BE2C (cell line): ENCODE results near the gene PDE10A.

Source experiments
- DNase-seq: peaks from one replicate; pipeline ENCODE4 v3.0.0-alpha.2; 2020
- H3K27me3 ChIP-seq: fragments of 250-450 bp; sonication (Bioruptor Pico); 2 replicates; pipeline ENCODE4 v1.5.1; 2020; ENCODE audit warnings: mild to moderate bottlenecking
- H3K36me3 ChIP-seq: fragments of 250-450 bp; sonication (Bioruptor Pico); 2 replicates; pipeline ENCODE4 v1.5.1; 2020; ENCODE audit warnings: mild to moderate bottlenecking
- H3K4me1 ChIP-seq: fragments of 250-450 bp; sonication (Bioruptor Pico); 2 replicates; pipeline ENCODE4 v1.5.1; 2020
- H3K4me3 ChIP-seq: 2 replicates; pipeline ENCODE4 v1.5.1; 2011; ENCODE audit warnings: low read depth, low read length
- H3K9me3 ChIP-seq: fragments of 250-450 bp; sonication (Bioruptor Pico); 2 replicates; pipeline ENCODE4 v1.5.1; 2020
- CTCF ChIP-seq: IDR thresholded peaks from 2 replicates; pipeline ENCODE4 v1.5.1; 2012; ENCODE audit warnings: mild to moderate bottlenecking, low read depth, low read length

Gene PDE10A

DNA sequence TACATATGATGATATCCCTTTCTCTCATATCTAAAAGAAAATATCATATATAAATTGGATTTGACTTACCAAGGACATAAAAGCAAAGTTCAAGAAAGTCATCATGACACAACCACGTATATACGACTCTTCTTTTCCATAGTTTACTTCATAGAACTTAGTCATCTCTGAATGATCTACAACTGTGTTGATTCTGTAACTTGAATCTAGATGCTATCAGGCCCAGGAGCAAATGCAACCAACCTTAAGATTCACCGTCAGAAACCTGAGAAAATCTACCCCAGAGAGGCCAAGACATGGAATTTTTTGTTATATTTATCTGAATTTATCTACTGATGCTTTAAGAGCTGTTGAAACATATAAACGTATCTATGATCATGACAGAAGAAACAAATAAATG, 165.6 kb downstream of the PDE10A start:
- no peaks in the 10 kb centered on the region for H3K36me3 ChIP-seq
- no peak for DNase-seq
- H3K4me1 ChIP-seq: no peaks in the 10 kb centered on the region
- no peak overlapping the region for H3K4me3 ChIP-seq
- H3K27me3 ChIP-seq: no peaks in the 10 kb centered on the region
- no peaks in the 10 kb centered on the region for H3K9me3 ChIP-seq
- no peak for TF ChIP-seq CTCF

GRCh38 chr6:165488624-165489295, 174.3 kb downstream of the PDE10A start:
- Histone ChIP-seq H3K36me3 (no peaks in the 10 kb centered on the region), H3K4me1 (no peaks in the 10 kb centered on the region), H3K9me3 (no peaks in the 10 kb centered on the region), H3K4me3 (no peak overlapping the region), H3K27me3 (no peaks in the 10 kb centered on the region)
- DNase-seq: no peak
- TF ChIP-seq CTCF: no peak

DNA sequence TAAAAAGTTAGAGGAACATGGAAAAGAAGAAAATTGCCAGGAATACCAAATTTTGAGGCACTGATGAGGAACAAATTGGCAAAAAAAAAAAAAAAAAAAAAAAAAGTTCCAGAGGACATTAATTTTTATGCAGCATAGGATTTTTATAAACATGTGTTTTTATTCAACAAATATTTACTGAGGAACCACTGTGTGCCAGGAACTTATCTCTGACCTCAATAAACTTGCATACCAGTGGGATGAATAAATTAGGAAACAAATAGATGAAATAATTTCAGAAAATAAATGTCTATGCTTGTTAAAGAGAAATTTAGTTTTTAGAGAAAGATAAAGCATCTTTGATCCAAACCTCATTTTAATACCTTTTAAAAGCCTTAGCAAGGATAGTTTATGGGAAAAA, 175.1 kb downstream of the PDE10A start:
- no peaks in the 10 kb centered on the region for H3K36me3 ChIP-seq
- H3K9me3 ChIP-seq: no peaks in the 10 kb centered on the region
- no peaks in the 10 kb centered on the region for H3K27me3 ChIP-seq
- no peak for TF ChIP-seq CTCF
- no peaks in the 10 kb centered on the region for H3K4me1 ChIP-seq
- H3K4me3 ChIP-seq: no peak overlapping the region
- no peak for DNase-seq

DNA sequence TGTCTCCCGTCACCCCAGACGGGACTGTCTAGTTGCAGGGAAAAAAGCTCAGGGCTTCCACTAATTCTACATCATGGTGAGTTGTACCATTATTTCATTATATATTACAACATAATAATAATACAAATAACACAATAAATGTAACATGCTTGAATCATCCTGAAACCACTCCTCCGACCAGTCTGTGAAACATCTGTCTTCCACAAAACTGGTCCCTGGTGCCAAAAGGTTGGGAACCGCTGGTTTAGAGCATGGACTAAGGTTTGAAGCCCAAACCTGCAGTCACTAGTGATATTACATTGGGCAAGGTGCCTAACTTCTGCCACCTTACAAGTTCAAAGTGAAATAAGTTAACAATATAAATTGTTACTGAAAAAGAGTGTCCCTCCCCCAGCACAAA, 175.7 kb downstream of the PDE10A start:
- H3K9me3 ChIP-seq: no peaks in the 10 kb centered on the region
- no peaks in the 10 kb centered on the region for H3K36me3 ChIP-seq
- H3K4me1 ChIP-seq: no peaks in the 10 kb centered on the region
- no peaks in the 10 kb centered on the region for H3K27me3 ChIP-seq
- DNase-seq: no peak
- H3K4me3 ChIP-seq: no peak overlapping the region
- TF ChIP-seq CTCF: no peak

- H3K27me3 ChIP-seq: no peaks in the 10 kb centered on the region
These were observed 176.6 kb downstream of the PDE10A start for GRCh38 chr6:165486183-165487137.

More at GRCh38 chr6:165486183-165487137, 176.6 kb downstream of the PDE10A start:
- Histone ChIP-seq H3K4me3 (no peak overlapping the region), H3K4me1 (no peaks in the 10 kb centered on the region), H3K9me3 (no peaks in the 10 kb centered on the region), H3K36me3 (no peaks in the 10 kb centered on the region)
- TF ChIP-seq CTCF: no peak
- DNase-seq: no peak
